HG03354 (cell line): ENCODE data around the gene FMNL1.

Source experiments
- ATAC-seq: cut with Tn5 transposase; IDR thresholded peaks from one replicate; pipeline ENCODE4 v1.9.1; 2021; ENCODE audit warnings: mild to moderate bottlenecking; ENCODE audit not compliant: unreplicated experiment, poor library complexity, severe bottlenecking

Gene FMNL1

GRCh38 chr17:45232514-45233422 lies 11.1 kb downstream of the FMNL1 start:
- ATAC-seq, result no peak

- no peak for ATAC-seq
These were observed 11.8 kb downstream of the FMNL1 start for GRCh38 chr17:45233423-45233924.

- no peak for ATAC-seq
These were observed 13.1 kb downstream of the FMNL1 start for GRCh38 chr17:45234641-45235415.

GRCh38 chr17:45235416-45236281 lies 14.0 kb downstream of the FMNL1 start:
- ATAC-seq, result no peak

GRCh38 chr17:45236282-45236606 lies 14.6 kb downstream of the FMNL1 start:
- no peak for ATAC-seq

GRCh38 chr17:45237686-45238085 lies 16.0 kb downstream of the FMNL1 start:
- no peak for ATAC-seq

GRCh38 chr17:45238155-45238774 lies 16.6 kb downstream of the FMNL1 start:
- ATAC-seq, result no peak

GRCh38 chr17:45240905-45241327 lies 19.2 kb downstream of the FMNL1 start:
- ATAC-seq, result no peak

- no peak for ATAC-seq
These were observed 19.8 kb downstream of the FMNL1 start for GRCh38 chr17:45241328-45242028.

- no peak for ATAC-seq
These were observed 20.3 kb downstream of the FMNL1 start for GRCh38 chr17:45242029-45242414.

- no peak for ATAC-seq
These were observed 22.1 kb downstream of the FMNL1 start for GRCh38 chr17:45243750-45244149.

GRCh38 chr17:45244725-45245656 lies 23.3 kb downstream of the FMNL1 start:
- ATAC-seq, result no peak

GRCh38 chr17:45246338-45246737 lies 24.7 kb downstream of the FMNL1 start:
- ATAC-seq, result no peak

- no peak for ATAC-seq
These were observed 25.3 kb downstream of the FMNL1 start for GRCh38 chr17:45246861-45247428.

- ATAC-seq, result peak; percentile 80
These were observed 25.9 kb downstream of the FMNL1 start for GRCh38 chr17:45247429-45248131.

GRCh38 chr17:45248132-45248957 lies 26.7 kb downstream of the FMNL1 start:
- ATAC-seq, result peak; percentile 69
